ENCODE results near the gene IL25. TPM values are rescaled to one million over a fixed set of nuclear protein-coding genes. Genes with fewer than 3 reads are reported as not detected.

IL25 gene
- total and polyA plus RNA-seq, 4 experiments from 2014 or later = not detected

GRCh38 chr14:23379366-23380196, 7.0 kb downstream of the IL25 start:
- POLR2A ChIA-PET (ENCODE audit: partially characterized antibody) = interaction anchor here (0.8 to 0.9 kb wide), 3 partner anchors 53 to 823 kb away, joined by 3 read pairs; partner anchors contain the start of gene PPP1R3E
- H3K9me3 Mint-ChIP-seq = no peaks in the 10 kb centered on the region
- CTCF ChIA-PET (ENCODE audit: partially characterized antibody) = interaction anchor here (0.6 to 4.1 kb wide), 45 partner anchors 9 to 324 kb away, joined by 3 to 36 read pairs (median 4); partner anchors contain the start of genes PABPN1, PPP1R3E and SLC22A17

GRCh38 chr14:23380197-23380914, 7.7 kb downstream of the IL25 start:
- POLR2A ChIA-PET (ENCODE audit: partially characterized antibody) = interaction anchor here (0.9 kb wide), 1 partner anchor 823 kb away, joined by 3 read pairs; no protein-coding TSS in a partner anchor

More at GRCh38 chr14:23379366-23380196, 7.0 kb downstream of the IL25 start:
- H3K4me1 ChIP-seq (ENCODE audit: insufficient read depth, low read length) = no peaks in the 10 kb centered on the region
- H3K4me3 Mint-ChIP-seq = no peak overlapping the region
- H3K27me3 ChIP-seq (ENCODE audit: insufficient read depth, low read length) = no peaks in the 10 kb centered on the region
- no peaks in the 10 kb centered on the region for H3K36me3 ChIP-seq (ENCODE audit: insufficient read depth, low read length)
- no peak overlapping the region for H3K4me3 ChIP-seq (ENCODE audit: low read length in 2 of 2)
- no peaks in the 10 kb centered on the region for H3K36me3 Mint-ChIP-seq
- H3K9me3 ChIP-seq (ENCODE audit: control insufficient read depth in 1 of 2, low read length in 2 of 2) = no peaks in the 10 kb centered on the region
- H3K27me3 Mint-ChIP-seq = peaks cover 5 to 11% of the 10 kb centered on the region in 2 donors
- H3K27ac Mint-ChIP-seq = peak overlapping the region in 1 of 7 donors; percentile 4
- no peak overlapping the region for H3K27ac ChIP-seq (ENCODE audit: low read depth, low read length)
- peak; percentile 54 to 67 (median 65) for DNase-seq
- intact Hi-C loops (cut with micrococcal nuclease) = loop anchor here (1.0 to 2.0 kb wide), 3 partner anchors 51 to 311 kb away; no protein-coding TSS in a partner anchor
- H3K4me1 Mint-ChIP-seq = no peaks in the 10 kb centered on the region

GRCh38 chr14:23380976-23381375, 8.4 kb downstream of the IL25 start:
- Histone ChIP-seq H3K27me3 (ENCODE audit: insufficient read depth, low read length) (no peaks in the 10 kb centered on the region), H3K36me3 (ENCODE audit: insufficient read depth, low read length) (no peaks in the 10 kb centered on the region), H3K9me3 (ENCODE audit: control insufficient read depth in 1 of 2, low read length in 2 of 2) (no peaks in the 10 kb centered on the region), H3K4me3 (ENCODE audit: low read length in 2 of 2) (no peak overlapping the region), H3K4me1 (ENCODE audit: insufficient read depth, low read length) (no peaks in the 10 kb centered on the region), H3K27ac (ENCODE audit: low read depth, low read length) (no peak overlapping the region)
- intact Hi-C loops (cut with micrococcal nuclease) = loop anchor here (1.0 to 2.0 kb wide), 3 partner anchors 53 to 312 kb away; no protein-coding TSS in a partner anchor
- Mint-ChIP-seq H3K4me3 (no peak overlapping the region), H3K4me1 (no peaks in the 10 kb centered on the region), H3K27ac (no peak overlapping the region), H3K9me3 (no peaks in the 10 kb centered on the region), H3K36me3 (no peaks in the 10 kb centered on the region), H3K27me3 (peaks cover 5 to 16% of the 10 kb centered on the region in 2 donors)
- CTCF ChIA-PET (ENCODE audit: partially characterized antibody) = interaction anchor here (0.7 to 4.2 kb wide), 21 partner anchors 13 to 260 kb away, joined by 3 to 36 read pairs (median 9); partner anchors contain the start of genes PPP1R3E and SLC22A17
- no peak for DNase-seq
- POLR2A ChIA-PET (ENCODE audit: partially characterized antibody) = no interaction called here

More at GRCh38 chr14:23380197-23380914, 7.7 kb downstream of the IL25 start:
- Mint-ChIP-seq H3K4me1 (no peaks in the 10 kb centered on the region), H3K27ac (peak overlapping the region in 1 of 7 donors; percentile 4), H3K9me3 (no peaks in the 10 kb centered on the region), H3K36me3 (no peaks in the 10 kb centered on the region), H3K4me3 (no peak overlapping the region), H3K27me3 (peaks cover 5 to 16% of the 10 kb centered on the region in 2 donors)
- Histone ChIP-seq H3K36me3 (ENCODE audit: insufficient read depth, low read length) (no peaks in the 10 kb centered on the region), H3K27ac (ENCODE audit: low read depth, low read length) (no peak overlapping the region), H3K4me3 (ENCODE audit: low read length in 2 of 2) (no peak overlapping the region), H3K27me3 (ENCODE audit: insufficient read depth, low read length) (no peaks in the 10 kb centered on the region), H3K4me1 (ENCODE audit: insufficient read depth, low read length) (no peaks in the 10 kb centered on the region), H3K9me3 (ENCODE audit: control insufficient read depth in 1 of 2, low read length in 2 of 2) (no peaks in the 10 kb centered on the region)
- intact Hi-C loops (cut with micrococcal nuclease) = loop anchor here (1.0 to 2.0 kb wide), 3 partner anchors 52 to 312 kb away; no protein-coding TSS in a partner anchor
- DNase-seq = no peak
- CTCF ChIA-PET (ENCODE audit: partially characterized antibody) = interaction anchor here (0.6 to 4.1 kb wide), 42 partner anchors 9 to 325 kb away, joined by 3 to 36 read pairs (median 4); partner anchors contain the start of genes PPP1R3E and SLC22A17

DNA sequence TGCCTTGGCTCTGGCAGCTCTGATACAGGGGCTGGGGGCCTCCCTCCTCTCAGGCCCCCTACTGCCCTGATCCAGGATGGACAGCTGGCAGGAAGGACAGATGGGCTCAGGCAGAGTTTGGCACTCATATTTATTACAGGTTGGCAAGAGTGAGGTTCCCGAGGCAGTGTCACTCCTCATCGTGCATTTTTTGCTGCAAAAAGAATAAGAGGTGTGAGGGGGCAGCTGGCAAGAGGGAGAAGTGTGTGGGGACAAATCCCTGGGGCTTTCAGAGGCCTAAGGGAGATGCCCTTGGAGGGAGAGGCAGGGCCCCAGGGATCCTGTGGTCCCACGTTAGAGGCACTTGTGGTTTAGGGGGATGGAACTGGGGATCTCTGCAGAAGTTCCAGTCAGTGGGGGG, 9.3 kb downstream of the IL25 start:
- Mint-ChIP-seq H3K4me1 (no peaks in the 10 kb centered on the region), H3K9me3 (no peaks in the 10 kb centered on the region), H3K36me3 (no peaks in the 10 kb centered on the region), H3K27ac (peak overlapping the region in 1 of 7 donors; percentile 58), H3K4me3 (no peak overlapping the region), H3K27me3 (peaks cover 7 to 16% of the 10 kb centered on the region in 2 donors)
- H3K4me1 ChIP-seq (ENCODE audit: insufficient read depth, low read length) = no peaks in the 10 kb centered on the region
- DNase-seq = no peak
- no peak overlapping the region for H3K4me3 ChIP-seq (ENCODE audit: low read length in 2 of 2)
- ChIA-PET POLR2A (ENCODE audit: partially characterized antibody) (no interaction called here), CTCF (ENCODE audit: partially characterized antibody) (interaction anchor here (1.5 to 4.2 kb wide), 6 partner anchors 12 to 261 kb away, joined by 4 to 27 read pairs (median 9); no protein-coding TSS in a partner anchor)
- H3K9me3 ChIP-seq (ENCODE audit: control insufficient read depth in 1 of 2, low read length in 2 of 2) = no peaks in the 10 kb centered on the region
- H3K27ac ChIP-seq (ENCODE audit: low read depth, low read length) = no peak overlapping the region
- H3K36me3 ChIP-seq (ENCODE audit: insufficient read depth, low read length) = no peaks in the 10 kb centered on the region
- intact Hi-C loops (cut with micrococcal nuclease) = loop anchor here (2.0 kb wide), 1 partner anchor 313 kb away; no protein-coding TSS in a partner anchor
- no peaks in the 10 kb centered on the region for H3K27me3 ChIP-seq (ENCODE audit: insufficient read depth, low read length)

DNA sequence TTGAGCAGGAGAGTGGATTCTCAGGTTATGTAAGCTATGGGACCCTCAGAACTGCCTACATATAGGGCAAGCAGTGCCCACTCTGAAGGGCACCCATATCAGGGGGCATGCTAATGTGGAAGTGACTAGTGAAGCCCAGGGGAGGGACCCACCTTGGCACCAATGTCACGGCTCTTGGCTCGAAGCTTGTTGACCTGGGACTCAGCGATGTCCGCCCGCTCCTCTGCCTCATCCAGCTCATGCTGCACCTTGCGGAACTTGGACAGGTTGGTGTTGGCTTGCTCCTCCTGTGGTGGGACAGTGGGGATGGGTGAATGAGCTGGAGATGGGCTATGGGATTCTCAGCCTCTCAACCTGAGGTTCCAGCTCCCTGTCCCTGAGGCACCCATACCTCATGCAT, 9.7 kb downstream of the IL25 start:
- no peaks in the 10 kb centered on the region for H3K36me3 ChIP-seq (ENCODE audit: insufficient read depth, low read length)
- no peak overlapping the region for H3K4me3 Mint-ChIP-seq
- POLR2A ChIA-PET (ENCODE audit: partially characterized antibody) = no interaction called here
- no peak overlapping the region for H3K4me3 ChIP-seq (ENCODE audit: low read length in 2 of 2)
- H3K27ac ChIP-seq (ENCODE audit: low read depth, low read length) = no peak overlapping the region
- H3K9me3 Mint-ChIP-seq = no peaks in the 10 kb centered on the region
- intact Hi-C loops (cut with micrococcal nuclease) = no loop called here
- no peaks in the 10 kb centered on the region for H3K4me1 ChIP-seq (ENCODE audit: insufficient read depth, low read length)
- CTCF ChIA-PET (ENCODE audit: partially characterized antibody) = interaction anchor here (0.6 to 4.2 kb wide), 7 partner anchors 10 to 261 kb away, joined by 3 to 27 read pairs (median 6); partner anchors contain the start of gene IL25
- DNase-seq = no peak
- H3K9me3 ChIP-seq (ENCODE audit: control insufficient read depth in 1 of 2, low read length in 2 of 2) = no peaks in the 10 kb centered on the region
- H3K27me3 Mint-ChIP-seq = peaks cover 7 to 16% of the 10 kb centered on the region in 2 donors
- no peaks in the 10 kb centered on the region for H3K36me3 Mint-ChIP-seq
- H3K4me1 Mint-ChIP-seq = no peaks in the 10 kb centered on the region
- H3K27me3 ChIP-seq (ENCODE audit: insufficient read depth, low read length) = no peaks in the 10 kb centered on the region
- H3K27ac Mint-ChIP-seq = no peak overlapping the region

GRCh38 chr14:23382731-23383440, 10.3 kb downstream of the IL25 start:
- intact Hi-C loops (cut with micrococcal nuclease) = no loop called here

More at GRCh38 chr14:23382731-23383440, 10.3 kb downstream of the IL25 start:
- no peak for DNase-seq
- ChIA-PET CTCF (ENCODE audit: partially characterized antibody) (interaction anchor here (0.6 to 4.2 kb wide), 7 partner anchors 11 to 262 kb away, joined by 3 to 27 read pairs (median 6); partner anchors contain the start of gene IL25), POLR2A (ENCODE audit: partially characterized antibody) (no interaction called here)
- Histone ChIP-seq H3K9me3 (ENCODE audit: control insufficient read depth in 1 of 2, low read length in 2 of 2) (no peaks in the 10 kb centered on the region), H3K27ac (ENCODE audit: low read depth, low read length) (no peak overlapping the region), H3K27me3 (ENCODE audit: insufficient read depth, low read length) (no peaks in the 10 kb centered on the region), H3K36me3 (ENCODE audit: insufficient read depth, low read length) (no peaks in the 10 kb centered on the region), H3K4me1 (ENCODE audit: insufficient read depth, low read length) (no peaks in the 10 kb centered on the region), H3K4me3 (ENCODE audit: low read length in 2 of 2) (no peak overlapping the region)
- H3K9me3 Mint-ChIP-seq = no peaks in the 10 kb centered on the region
- no peaks in the 10 kb centered on the region for H3K4me1 Mint-ChIP-seq
- no peak overlapping the region for H3K4me3 Mint-ChIP-seq
- no peaks in the 10 kb centered on the region for H3K36me3 Mint-ChIP-seq
- no peak overlapping the region for H3K27ac Mint-ChIP-seq
- H3K27me3 Mint-ChIP-seq = peaks cover 7 to 16% of the 10 kb centered on the region in 2 donors
